Esophagus muscularis mucosa (tissue), 3 donors: Measurements from ENCODE around the gene AEBP2.

Experiments
- CTCF ChIP-seq, 3 experiments: fragments of 200-600 bp in 2 of 3; fragments of 450-650 bp in 1 of 3; sonication (generic) in 2 of 3; IDR thresholded peaks; one replicate each; pipeline ENCODE4 v1.5.1; 2017 to 2019; ENCODE audit warnings: antibody characterized with exemption in 3 of 3, mild to moderate bottlenecking in 2 of 3, moderate library complexity in 1 of 3
- POLR2AphosphoS5 ChIP-seq, 2 donors: sonication (generic); formaldehyde crosslinking; IDR thresholded peaks; one replicate each; pipeline ENCODE4 v1.6.1; 2017; ENCODE audit warnings: antibody characterized with exemption in 2 of 2

GRCh38 chr12:19402743-19403431 is 36.4 kb upstream of the AEBP2 start:
- TF ChIP-seq POLR2AphosphoS5 (IDR thresholded peaks at IDR 0.05) (no peak), CTCF (IDR thresholded peaks at IDR 0.05) (no peak)
